Measurements from ENCODE around the gene ZNF365. TPM values are rescaled to one million over a fixed set of nuclear protein-coding genes. Genes with fewer than 3 reads are reported as not detected.

Gene ZNF365
- total RNA-seq, 4 donors from 2014 or later, result 0.67 to 5.8 (median 1.7) TPM

DNA sequence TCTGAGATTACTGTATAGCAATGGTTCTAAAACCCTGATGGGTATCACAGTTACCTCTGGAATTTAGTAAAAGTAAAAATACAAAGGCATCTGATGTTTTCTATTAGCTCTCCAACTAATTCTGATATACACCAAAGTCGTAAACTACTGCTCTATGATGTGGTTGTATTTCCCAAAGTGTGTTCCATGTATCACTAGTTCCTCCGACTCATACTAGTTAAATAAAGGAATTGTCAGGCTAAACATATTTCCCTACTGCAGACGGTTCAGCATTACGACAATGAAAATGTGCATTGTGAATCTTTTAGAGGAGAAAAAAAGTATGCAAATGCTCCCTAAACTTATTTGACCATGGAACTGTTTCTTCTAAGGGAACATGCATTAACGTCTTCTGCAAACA lies 38.9 kb downstream of the ZNF365 start:
- H3K9me3 ChIP-seq, result peaks cover 0 to 23% (median 3%) of the 10 kb centered on the region in 3 donors
- no peaks in the 10 kb centered on the region for H3K36me3 ChIP-seq
- H3K27me3 ChIP-seq, result no peaks in the 10 kb centered on the region
- H3K27ac ChIP-seq, result no peak overlapping the region
- ATAC-seq, result no peak
- H3K4me1 ChIP-seq, result no peaks in the 10 kb centered on the region
- 89 to 91% methylated on average over 4 to 5 of the region's 5 CpGs for WGBS, 2 donors (ENCODE audit: low coverage in 1 of 2)
- TF ChIP-seq POLR2AphosphoS5 (IDR thresholded peaks at IDR 0.05) (no peak), EP300 (IDR thresholded peaks at IDR 0.05) (no peak), POLR2A (IDR thresholded peaks at IDR 0.05) (no peak), CTCF (IDR thresholded peaks at IDR 0.05) (no peak)
- H3K4me3 ChIP-seq, result no peak overlapping the region

DNA sequence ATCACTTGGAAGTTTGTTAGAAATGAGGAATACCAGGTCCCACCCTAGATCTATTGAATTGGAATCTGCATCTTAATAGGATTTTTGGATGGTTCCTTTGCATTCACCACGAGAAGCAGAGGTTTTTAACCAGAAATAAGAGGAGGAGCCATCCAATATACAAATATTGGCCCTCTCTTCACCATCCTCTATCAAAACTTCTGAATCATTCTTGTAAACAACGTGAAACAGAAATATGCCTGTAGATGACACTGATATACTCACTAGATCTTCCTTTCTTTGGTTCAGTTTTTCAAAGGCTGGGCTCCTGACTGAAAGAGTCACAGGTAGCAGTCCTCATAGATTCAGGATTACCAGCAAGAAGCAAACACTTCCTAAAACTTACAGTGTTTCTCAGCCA lies 39.5 kb downstream of the ZNF365 start:
- no peaks in the 10 kb centered on the region for H3K27me3 ChIP-seq
- TF ChIP-seq CTCF (IDR thresholded peaks at IDR 0.05), result no peak
- no peak for TF ChIP-seq POLR2AphosphoS5 (IDR thresholded peaks at IDR 0.05)
- TF ChIP-seq EP300 (IDR thresholded peaks at IDR 0.05), result no peak
- TF ChIP-seq POLR2A (IDR thresholded peaks at IDR 0.05), result no peak
- H3K9me3 ChIP-seq, result peaks cover 0 to 20% (median 3%) of the 10 kb centered on the region in 3 donors
- no peak overlapping the region for H3K4me3 ChIP-seq
- no peaks in the 10 kb centered on the region for H3K36me3 ChIP-seq
- WGBS, 2 donors (ENCODE audit: low coverage in 1 of 2), result 40 to 47% methylated on average over 2 of the region's 2 CpGs
- no peaks in the 10 kb centered on the region for H3K4me1 ChIP-seq
- H3K27ac ChIP-seq, result no peak overlapping the region
- no peak for ATAC-seq

- no peaks in the 10 kb centered on the region for H3K27me3 ChIP-seq
- ATAC-seq, result no peak
- WGBS, 2 donors (ENCODE audit: low coverage in 1 of 2), result 0 to 38% methylated on average over 1 of the region's 1 CpG
- H3K36me3 ChIP-seq, result no peaks in the 10 kb centered on the region
- peaks cover 0 to 18% (median 3%) of the 10 kb centered on the region in 3 donors for H3K9me3 ChIP-seq
- no peaks in the 10 kb centered on the region for H3K4me1 ChIP-seq
- H3K27ac ChIP-seq, result no peak overlapping the region
- TF ChIP-seq CTCF (IDR thresholded peaks at IDR 0.05) (no peak), POLR2A (IDR thresholded peaks at IDR 0.05) (no peak), POLR2AphosphoS5 (IDR thresholded peaks at IDR 0.05) (no peak), EP300 (IDR thresholded peaks at IDR 0.05) (no peak)
- no peak overlapping the region for H3K4me3 ChIP-seq
Measured at GRCh38 chr10:62414359-62414758, 40.2 kb downstream of the ZNF365 start.

DNA sequence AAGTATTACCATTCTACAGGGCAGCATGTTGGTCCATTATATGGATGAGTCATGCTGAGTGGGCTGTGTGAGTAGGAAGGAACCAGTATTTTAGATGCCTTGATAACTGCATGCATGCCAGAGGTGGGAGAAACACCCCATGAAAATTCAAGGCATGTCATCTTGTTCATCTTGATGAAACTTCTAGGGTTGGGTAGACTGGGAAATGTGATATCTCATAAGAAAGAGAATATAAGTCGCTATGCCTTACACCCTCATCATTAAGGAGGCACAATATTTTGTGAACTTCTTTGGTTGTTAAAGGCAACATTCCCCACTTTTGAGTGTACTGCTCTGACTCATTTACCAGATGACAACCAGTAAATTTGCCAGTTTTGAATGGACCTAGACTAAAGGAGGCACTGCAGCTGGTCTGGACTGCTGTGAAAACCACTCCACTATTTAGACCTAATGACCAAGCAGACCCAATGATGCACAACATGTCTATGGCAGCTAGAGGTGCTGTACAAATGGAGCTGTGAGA lies 48.0 kb downstream of the ZNF365 start:
- 0 to 33% methylated on average over 1 of the region's 1 CpG for WGBS, 2 donors (ENCODE audit: low coverage in 1 of 2)
- TF ChIP-seq POLR2AphosphoS5 (IDR thresholded peaks at IDR 0.05) (no peak), POLR2A (IDR thresholded peaks at IDR 0.05) (no peak), CTCF (IDR thresholded peaks at IDR 0.05) (no peak), EP300 (IDR thresholded peaks at IDR 0.05) (no peak)
- Histone ChIP-seq H3K36me3 (no peaks in the 10 kb centered on the region), H3K27ac (no peak overlapping the region), H3K9me3 (no peaks in the 10 kb centered on the region), H3K27me3 (no peaks in the 10 kb centered on the region), H3K4me1 (no peaks in the 10 kb centered on the region), H3K4me3 (no peak overlapping the region)
- no peak for ATAC-seq

DNA sequence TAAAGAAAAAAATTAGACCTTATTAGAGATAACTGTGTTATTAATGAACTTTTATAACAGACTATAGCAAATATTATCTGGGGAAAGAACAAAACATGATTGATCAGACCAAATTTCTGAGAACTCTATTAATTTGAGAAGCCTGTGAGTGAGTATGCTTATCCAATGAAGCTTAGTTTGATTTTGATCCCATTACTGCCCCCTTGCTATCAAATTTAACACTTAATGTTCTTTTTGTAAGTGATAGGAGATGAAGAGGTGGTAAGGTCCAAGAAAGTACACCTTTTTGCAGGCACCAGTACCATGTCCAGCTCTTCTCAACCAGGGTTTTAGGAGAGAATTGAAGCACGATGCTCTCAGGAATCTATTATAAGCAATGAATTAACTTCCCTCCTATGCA lies 49.9 kb downstream of the ZNF365 start:
- H3K9me3 ChIP-seq, result no peaks in the 10 kb centered on the region
- H3K4me1 ChIP-seq, result no peaks in the 10 kb centered on the region
- TF ChIP-seq CTCF (IDR thresholded peaks at IDR 0.05) (no peak), POLR2AphosphoS5 (IDR thresholded peaks at IDR 0.05) (no peak), EP300 (IDR thresholded peaks at IDR 0.05) (no peak), POLR2A (IDR thresholded peaks at IDR 0.05) (no peak)
- no peak for ATAC-seq
- H3K36me3 ChIP-seq, result no peaks in the 10 kb centered on the region
- WGBS, 2 donors (ENCODE audit: low coverage in 1 of 2), result 89 to 100% methylated on average over 1 of the region's 1 CpG
- no peaks in the 10 kb centered on the region for H3K27me3 ChIP-seq
- no peak overlapping the region for H3K27ac ChIP-seq
- H3K4me3 ChIP-seq, result no peak overlapping the region

All from gastroesophageal sphincter (tissue), 4 donors.